ENCODE results near the gene B3GALT4. TPM values are rescaled to one million over a fixed set of nuclear protein-coding genes. Genes with fewer than 3 reads are reported as not detected.

B3GALT4 gene
- total RNA-seq, 2 experiments from 2014 or later = 11.1 to 12.7 TPM

GRCh38 chr6:33288141-33288920 is 11.4 kb downstream of the B3GALT4 start:
- Mint-ChIP-seq H3K9me3 (no peaks in the 10 kb centered on the region), H3K27ac (peak overlapping the region; percentile 83), H3K36me3 (ENCODE audit: low read depth) (peaks cover 69% of the 10 kb centered on the region), H3K4me1 (ENCODE audit: low read depth) (peaks cover 45% of the 10 kb centered on the region), H3K27me3 (no peaks in the 10 kb centered on the region), H3K4me3 (peak overlapping the region; percentile 97)
- Histone ChIP-seq H3K4me1 (ENCODE audit: insufficient read depth, low read length) (peaks cover 39% of the 10 kb centered on the region), H3K36me3 (ENCODE audit: insufficient read depth, low read length) (peaks cover 67% of the 10 kb centered on the region), H3K4me3 (ENCODE audit: low read length) (peak overlapping the region; percentile 80), H3K27me3 (ENCODE audit: control insufficient read depth in 1 of 2, insufficient read depth in 2 of 2, low read length in 2 of 2) (no peaks in the 10 kb centered on the region), H3K27ac (ENCODE audit: low read depth in 1 of 2, low read length in 2 of 2) (peak overlapping the region; percentile 71 to 83), H3K9me3 (ENCODE audit: control insufficient read depth in 1 of 2, insufficient read depth in 1 of 2, low read length in 2 of 2) (no peaks in the 10 kb centered on the region)
- CTCF ChIA-PET = interaction anchor here (0.6 to 2.1 kb wide), 5 partner anchors 11 to 321 kb away, joined by 3 to 14 read pairs (median 4); partner anchors contain the start of genes B3GALT4, RPS18 and VPS52
- DNase-seq = no peak
- TF ChIP-seq, protein P1, sequence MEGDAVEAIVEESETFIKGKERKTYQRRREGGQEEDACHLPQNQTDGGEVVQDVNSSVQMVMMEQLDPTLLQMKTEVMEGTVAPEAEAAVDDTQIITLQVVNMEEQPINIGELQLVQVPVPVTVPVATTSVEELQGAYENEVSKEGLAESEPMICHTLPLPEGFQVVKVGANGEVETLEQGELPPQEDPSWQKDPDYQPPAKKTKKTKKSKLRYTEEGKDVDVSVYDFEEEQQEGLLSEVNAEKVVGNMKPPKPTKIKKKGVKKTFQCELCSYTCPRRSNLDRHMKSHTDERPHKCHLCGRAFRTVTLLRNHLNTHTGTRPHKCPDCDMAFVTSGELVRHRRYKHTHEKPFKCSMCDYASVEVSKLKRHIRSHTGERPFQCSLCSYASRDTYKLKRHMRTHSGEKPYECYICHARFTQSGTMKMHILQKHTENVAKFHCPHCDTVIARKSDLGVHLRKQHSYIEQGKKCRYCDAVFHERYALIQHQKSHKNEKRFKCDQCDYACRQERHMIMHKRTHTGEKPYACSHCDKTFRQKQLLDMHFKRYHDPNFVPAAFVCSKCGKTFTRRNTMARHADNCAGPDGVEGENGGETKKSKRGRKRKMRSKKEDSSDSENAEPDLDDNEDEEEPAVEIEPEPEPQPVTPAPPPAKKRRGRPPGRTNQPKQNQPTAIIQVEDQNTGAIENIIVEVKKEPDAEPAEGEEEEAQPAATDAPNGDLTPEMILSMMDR (IDR thresholded peaks at IDR 0.05) = no peak
- POLR2A ChIA-PET = interaction anchor here (0.7 to 5.0 kb wide), 17 partner anchors 7 to 1599 kb away, joined by 3 to 105 read pairs (median 5); partner anchors contain the start of genes B3GALT4, RGL2, RPS18 and TAF11
- intact Hi-C loops (cut with DNase I, micrococcal nuclease) = no loop called here
- ATAC-seq (ENCODE audit: poor library complexity) = no peak

- H3K9me3 Mint-ChIP-seq = no peaks in the 10 kb centered on the region
- H3K27ac ChIP-seq (ENCODE audit: low read depth in 1 of 2, low read length in 2 of 2) = peak within 1 kb of the TSS; percentile 71 to 83
- peak within 1 kb of the TSS; percentile 80 for H3K4me3 ChIP-seq (ENCODE audit: low read length)
- peaks cover 45% of the 10 kb centered on the region for H3K4me1 Mint-ChIP-seq (ENCODE audit: low read depth)
- peaks cover 75% of the 10 kb centered on the region for H3K36me3 Mint-ChIP-seq (ENCODE audit: low read depth)
- H3K9me3 ChIP-seq (ENCODE audit: control insufficient read depth in 1 of 2, insufficient read depth in 1 of 2, low read length in 2 of 2) = no peaks in the 10 kb centered on the region
- ATAC-seq (ENCODE audit: poor library complexity) (peak; percentile 97), DNase-seq (peak; percentile 62 to 92 (median 76))
- peak within 1 kb of the TSS; percentile 83 for H3K27ac Mint-ChIP-seq
- H3K4me3 Mint-ChIP-seq = peak within 1 kb of the TSS; percentile 97
- peaks cover 69% of the 10 kb centered on the region for H3K36me3 ChIP-seq (ENCODE audit: insufficient read depth, low read length)
- H3K4me1 ChIP-seq (ENCODE audit: insufficient read depth, low read length) = peaks cover 39% of the 10 kb centered on the region
- intact Hi-C loops (cut with DNase I, micrococcal nuclease) = loop anchor here (1.0 kb wide), 4 partner anchors 9 to 18 kb away; partner anchors contain the start of genes VPS52 (in 2 of the 2), B3GALT4 (in 1 of the 2) and RGL2 (in 1 of the 2)
- H3K27me3 ChIP-seq (ENCODE audit: control insufficient read depth in 1 of 2, insufficient read depth in 2 of 2, low read length in 2 of 2) = no peaks in the 10 kb centered on the region
- TF ChIP-seq, protein P1 (IDR thresholded peaks at IDR 0.05) = no peak
- ChIA-PET POLR2A (interaction anchor here (0.7 to 5.0 kb wide), 20 partner anchors 8 to 1599 kb away, joined by 3 to 105 read pairs (median 5); partner anchors contain the start of genes B3GALT4, CUTA, RGL2 and RPS18), CTCF (interaction anchor here (0.6 to 2.1 kb wide), 7 partner anchors 10 to 321 kb away, joined by 3 to 14 read pairs (median 4); partner anchors contain the start of genes B3GALT4, RPS18, VPS52 and ZBTB22)
- no peaks in the 10 kb centered on the region for H3K27me3 Mint-ChIP-seq
Measured at GRCh38 chr6:33288921-33289783, 12.2 kb downstream of the B3GALT4 start, which contains the start of the genes PFDN6 and WDR46. PFDN6 (plus strand) TSS chr6:33289601; CDS start chr6:33289857, 256 bp downstream. WDR46 (minus strand) TSS chr6:33289239; CDS start chr6:33289170, 69 bp downstream.

All from CD4-positive, alpha-beta T cell (primary cell).